ENCODE measurements around the gene FEM1C. TPM values are rescaled to one million over a fixed set of nuclear protein-coding genes. Genes with fewer than 3 reads are reported as not detected.

Gene FEM1C
- total RNA-seq, 4 donors from 2014 or later, result 41.3 to 71.0 (median 51.5) TPM

- no peak for DNase-seq (ENCODE audit: extremely low spot score)
- H3K27me3 ChIP-seq, result no peaks in the 10 kb centered on the region
- no peaks in the 10 kb centered on the region for H3K9me3 ChIP-seq
- H3K4me3 ChIP-seq, result no peak overlapping the region
- no peak for TF ChIP-seq EP300 (IDR thresholded peaks at IDR 0.05)
- no peak for TF ChIP-seq POLR2AphosphoS5 (IDR thresholded peaks at IDR 0.05)
- no peak for TF ChIP-seq CTCF (IDR thresholded peaks at IDR 0.05)
- no peak for TF ChIP-seq POLR2A (IDR thresholded peaks at IDR 0.05; ENCODE audit: low read depth)
- no peaks in the 10 kb centered on the region for H3K36me3 ChIP-seq
- no peak overlapping the region for H3K27ac ChIP-seq (replicated peaks in 1 of 4)
- intact Hi-C loops (cut with DNase I), result no loop called here
- H3K4me1 ChIP-seq, result peaks cover 0 to 14% (median 9%) of the 10 kb centered on the region in 4 donors
- 89% methylated on average over 1 of the region's 1 CpG for WGBS
Observed at GRCh38 chr5:115510145-115510645, 34.4 kb downstream of the FEM1C start.

- TF ChIP-seq EP300 (IDR thresholded peaks at IDR 0.05) (no peak), POLR2A (IDR thresholded peaks at IDR 0.05; ENCODE audit: low read depth) (no peak), POLR2AphosphoS5 (IDR thresholded peaks at IDR 0.05) (no peak), CTCF (IDR thresholded peaks at IDR 0.05) (no peak)
- Histone ChIP-seq H3K27ac (replicated peaks in 1 of 4) (no peak overlapping the region), H3K4me3 (no peak overlapping the region), H3K36me3 (no peaks in the 10 kb centered on the region), H3K27me3 (no peaks in the 10 kb centered on the region), H3K4me1 (peaks cover 0 to 14% (median 9%) of the 10 kb centered on the region in 4 donors), H3K9me3 (no peaks in the 10 kb centered on the region)
- 54% methylated on average over 2 of the region's 2 CpGs for WGBS
- DNase-seq (ENCODE audit: extremely low spot score), result no peak
- intact Hi-C loops (cut with DNase I), result no loop called here
Observed at GRCh38 chr5:115509547-115509946, 35.0 kb downstream of the FEM1C start.

GRCh38 chr5:115507681-115508080 is 36.9 kb downstream of the FEM1C start:
- Histone ChIP-seq H3K4me1 (peaks cover 0 to 14% (median 9%) of the 10 kb centered on the region in 4 donors), H3K36me3 (no peaks in the 10 kb centered on the region), H3K27ac (replicated peaks in 1 of 4) (peak overlapping the region in 1 of 4 donors; percentile 23), H3K27me3 (no peaks in the 10 kb centered on the region), H3K9me3 (no peaks in the 10 kb centered on the region), H3K4me3 (no peak overlapping the region)
- WGBS, result 56% methylated on average over 2 of the region's 2 CpGs
- no peak for DNase-seq (ENCODE audit: extremely low spot score)
- intact Hi-C loops (cut with DNase I), result no loop called here
- TF ChIP-seq EP300 (IDR thresholded peaks at IDR 0.05) (no peak), POLR2AphosphoS5 (IDR thresholded peaks at IDR 0.05) (no peak), POLR2A (IDR thresholded peaks at IDR 0.05; ENCODE audit: low read depth) (no peak), CTCF (IDR thresholded peaks at IDR 0.05) (no peak)

- H3K27ac ChIP-seq (replicated peaks in 1 of 4), result no peak overlapping the region
- H3K27me3 ChIP-seq, result no peaks in the 10 kb centered on the region
- DNase-seq (ENCODE audit: extremely low spot score), result no peak
- H3K4me1 ChIP-seq, result peaks cover 0 to 21% (median 9%) of the 10 kb centered on the region in 4 donors
- no peaks in the 10 kb centered on the region for H3K36me3 ChIP-seq
- 97% methylated on average over 1 of the region's 1 CpG for WGBS
- no peaks in the 10 kb centered on the region for H3K9me3 ChIP-seq
- H3K4me3 ChIP-seq, result no peak overlapping the region
- intact Hi-C loops (cut with DNase I), result no loop called here
- TF ChIP-seq CTCF (IDR thresholded peaks at IDR 0.05) (no peak), POLR2A (IDR thresholded peaks at IDR 0.05; ENCODE audit: low read depth) (no peak), POLR2AphosphoS5 (IDR thresholded peaks at IDR 0.05) (no peak), EP300 (IDR thresholded peaks at IDR 0.05) (no peak)
Observed at GRCh38 chr5:115503420-115503819, 41.2 kb downstream of the FEM1C start.
